ENCODE data around the gene ACAA1. TPM values are rescaled to one million over a fixed set of nuclear protein-coding genes. Genes with fewer than 3 reads are reported as not detected.

The ACAA1 gene
- total RNA-seq, 1 experiment from 2014 or later = 12.5 TPM

DNA sequence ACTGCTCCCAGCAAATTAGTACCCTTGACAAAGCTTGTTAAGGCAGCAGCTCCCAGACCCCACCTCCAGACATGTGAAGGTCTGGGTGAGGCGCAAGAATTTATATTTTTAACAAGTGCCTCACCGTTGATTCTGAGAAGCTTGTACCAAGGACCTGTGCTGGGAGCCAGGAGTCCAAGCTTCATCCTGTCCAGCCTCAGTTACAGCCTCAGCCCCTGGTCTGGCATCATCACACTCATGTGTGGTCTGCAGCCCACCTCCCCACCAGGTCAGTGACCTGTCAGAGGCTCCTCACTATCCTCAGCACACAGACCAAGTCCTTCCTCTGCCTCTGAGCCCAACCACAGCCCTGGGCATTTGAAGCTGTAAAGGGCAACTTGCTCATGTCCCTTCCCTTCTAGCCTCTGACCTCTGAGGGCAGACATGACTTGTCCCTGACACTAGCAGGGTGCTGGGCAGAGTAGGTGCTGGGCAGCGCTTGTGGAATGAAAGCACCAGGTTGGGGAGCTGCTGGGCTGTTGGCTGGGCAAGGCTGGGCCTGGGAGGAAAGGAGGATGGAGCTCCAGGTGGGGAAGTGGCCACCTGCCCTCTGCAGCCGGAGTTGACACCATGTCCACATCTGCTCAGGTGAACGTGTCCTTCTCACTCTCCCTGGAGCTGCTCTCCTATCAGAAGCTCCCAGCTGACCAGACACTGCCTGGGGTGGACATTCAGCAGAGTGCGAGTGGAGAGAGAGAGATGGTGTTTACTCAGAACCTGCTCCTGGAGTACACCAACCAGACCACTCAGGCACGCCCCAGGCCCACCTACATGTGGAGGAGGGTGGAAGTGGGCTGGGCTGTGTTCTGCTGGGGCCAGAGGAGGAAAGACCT is 16.9 kb downstream of the ACAA1 start:
- DNase-seq (ENCODE audit: low read depth) = no peak

DNA sequence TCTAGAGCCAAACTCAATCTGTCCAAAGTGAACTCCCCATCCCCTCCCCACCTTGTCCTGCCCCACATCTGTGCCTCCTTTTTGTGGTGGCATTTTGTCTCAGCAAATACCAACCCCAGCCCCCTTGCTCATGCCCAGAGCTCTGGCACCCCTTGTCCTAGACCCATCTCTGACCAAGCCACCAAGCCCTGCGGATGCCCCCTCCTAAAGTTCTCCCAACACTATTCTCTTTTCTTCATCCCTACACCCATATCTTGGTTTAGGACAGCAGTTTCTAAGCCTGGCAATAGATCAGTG is 17.7 kb downstream of the ACAA1 start:
- no peak for DNase-seq (ENCODE audit: low read depth)

DNA sequence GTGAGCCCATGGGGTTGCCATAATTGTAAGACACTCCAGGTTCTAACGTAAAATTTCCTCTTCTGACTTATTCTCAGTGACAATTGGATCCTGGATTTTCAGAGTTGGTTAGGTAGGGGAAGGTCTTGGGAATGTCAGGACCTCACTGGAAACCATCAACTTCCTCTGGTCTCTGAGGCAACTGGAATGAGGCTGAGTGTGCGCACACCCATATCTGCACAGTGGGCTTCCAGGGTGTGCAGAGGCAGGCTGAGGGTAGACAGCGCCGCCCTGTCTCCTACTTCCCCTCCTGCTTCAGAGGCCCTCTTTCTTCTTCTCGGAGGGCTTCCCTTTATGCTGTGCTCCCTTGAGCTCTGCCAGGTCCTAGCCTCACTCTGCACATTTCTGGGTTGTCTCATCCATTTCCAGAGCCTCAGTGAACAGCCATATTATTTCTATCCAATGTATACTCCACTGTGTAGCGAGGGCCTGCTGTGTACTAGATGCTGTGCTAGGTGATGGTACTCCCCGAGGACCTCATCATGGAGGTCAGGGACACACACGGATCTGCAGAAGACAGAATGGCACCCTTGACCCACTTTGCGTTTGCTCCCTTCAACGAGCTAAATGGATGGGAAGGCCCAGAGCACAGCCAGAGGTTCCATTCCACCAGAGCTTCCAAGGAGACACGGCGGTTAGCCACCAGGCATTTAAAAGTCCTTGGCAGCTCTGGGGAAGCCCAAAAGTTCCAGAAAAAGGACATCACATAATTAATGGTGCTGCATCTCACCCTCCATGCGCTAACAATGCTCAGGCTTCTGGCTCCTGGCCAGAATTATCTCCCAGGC is 18.3 kb downstream of the ACAA1 start:
- no peak for DNase-seq (ENCODE audit: low read depth)

DNA sequence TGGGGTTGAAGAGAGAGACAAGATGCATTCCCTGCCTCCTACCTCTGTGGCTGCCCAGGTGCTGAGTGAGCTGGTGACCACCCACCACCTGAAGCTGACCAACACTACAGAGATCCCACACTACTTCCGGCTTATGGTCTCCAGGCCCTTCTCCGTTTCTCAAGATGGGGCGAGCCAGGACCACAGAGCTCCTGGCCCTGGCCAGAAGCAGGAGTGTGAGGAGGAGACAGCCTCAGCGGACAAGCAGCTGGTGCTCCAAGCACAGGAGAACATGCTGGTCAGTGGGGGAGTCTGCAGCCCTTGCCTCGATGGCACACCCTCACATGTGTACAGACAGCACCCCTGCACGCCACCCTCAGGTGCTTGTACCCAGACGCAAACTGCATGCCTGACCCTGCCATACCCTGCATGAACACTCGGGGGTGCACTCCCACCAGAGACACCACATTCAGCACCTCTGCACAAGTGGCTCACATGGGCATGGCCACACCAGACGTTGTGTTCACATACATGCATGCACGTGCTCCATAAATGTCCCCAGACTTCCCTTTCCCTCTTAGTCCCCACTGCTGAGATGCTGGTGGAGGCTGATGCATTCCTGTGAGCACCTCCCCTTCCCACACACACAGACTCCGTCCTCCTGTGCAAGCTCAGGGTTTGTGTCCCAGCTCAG is 19.0 kb downstream of the ACAA1 start:
- DNase-seq (ENCODE audit: low read depth) = peak; percentile 52

DNA sequence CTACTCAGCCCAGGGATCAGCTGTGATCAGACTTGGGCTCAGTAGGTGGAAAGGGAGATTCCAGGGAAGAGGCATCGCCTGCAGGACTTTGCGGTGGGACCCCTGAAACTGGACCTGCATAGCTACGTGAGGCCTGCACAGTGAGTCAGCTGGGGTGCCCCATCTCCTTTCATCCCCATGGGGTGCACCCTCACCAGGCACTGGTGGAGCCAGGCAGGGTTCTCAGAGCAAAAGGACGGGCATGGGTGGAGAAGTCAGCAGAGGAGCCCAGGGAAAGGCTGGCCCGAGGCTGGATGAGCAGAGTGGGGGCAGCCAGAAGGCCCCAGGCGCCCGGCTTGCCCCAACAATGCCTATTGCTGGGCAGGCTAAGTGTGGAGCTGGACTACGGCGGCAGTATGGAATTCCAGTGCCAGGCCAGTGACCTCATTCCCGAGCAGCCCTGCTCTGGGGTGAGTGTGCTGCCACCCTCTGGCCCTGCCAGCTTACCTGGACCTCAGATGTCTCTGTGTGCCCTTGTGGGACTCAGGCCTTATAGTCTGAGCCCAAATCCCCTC is 19.7 kb downstream of the ACAA1 start:
- DNase-seq (ENCODE audit: low read depth) = peak; percentile 13

DNA sequence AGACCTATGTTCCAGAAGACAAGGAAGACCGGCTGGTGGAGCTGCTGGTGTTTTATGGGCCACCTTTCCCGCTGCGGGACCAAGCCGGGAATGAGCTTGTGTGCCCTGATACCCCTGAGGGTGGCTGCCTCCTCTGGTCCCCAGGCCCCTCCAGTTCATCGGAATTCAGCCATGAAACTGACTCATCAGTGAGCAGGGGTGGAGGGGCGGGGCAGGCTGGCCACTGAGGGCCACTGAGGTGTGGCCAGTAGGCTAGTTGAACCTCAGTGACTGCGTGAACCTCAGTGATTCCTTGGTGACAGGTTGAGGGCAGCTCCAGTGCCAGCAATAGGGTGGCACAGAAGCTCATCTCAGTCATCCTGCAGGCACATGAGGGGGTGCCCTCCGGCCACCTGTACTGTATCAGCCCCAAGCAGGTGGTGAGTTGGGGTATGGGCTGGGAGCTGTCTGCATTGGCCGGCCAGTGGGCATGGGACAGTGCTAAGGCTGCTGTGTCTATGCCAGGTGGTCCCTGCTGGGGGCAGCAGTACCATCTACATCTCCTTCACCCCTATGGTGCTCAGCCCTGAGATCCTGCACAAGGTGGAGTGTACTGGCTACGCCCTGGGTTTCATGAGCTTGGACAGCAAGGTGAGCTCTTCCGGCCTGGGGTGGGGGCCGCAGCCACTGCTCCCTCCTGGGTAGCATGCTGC is 20.3 kb downstream of the ACAA1 start:
- DNase-seq (ENCODE audit: low read depth) = peak; percentile 23

DNA sequence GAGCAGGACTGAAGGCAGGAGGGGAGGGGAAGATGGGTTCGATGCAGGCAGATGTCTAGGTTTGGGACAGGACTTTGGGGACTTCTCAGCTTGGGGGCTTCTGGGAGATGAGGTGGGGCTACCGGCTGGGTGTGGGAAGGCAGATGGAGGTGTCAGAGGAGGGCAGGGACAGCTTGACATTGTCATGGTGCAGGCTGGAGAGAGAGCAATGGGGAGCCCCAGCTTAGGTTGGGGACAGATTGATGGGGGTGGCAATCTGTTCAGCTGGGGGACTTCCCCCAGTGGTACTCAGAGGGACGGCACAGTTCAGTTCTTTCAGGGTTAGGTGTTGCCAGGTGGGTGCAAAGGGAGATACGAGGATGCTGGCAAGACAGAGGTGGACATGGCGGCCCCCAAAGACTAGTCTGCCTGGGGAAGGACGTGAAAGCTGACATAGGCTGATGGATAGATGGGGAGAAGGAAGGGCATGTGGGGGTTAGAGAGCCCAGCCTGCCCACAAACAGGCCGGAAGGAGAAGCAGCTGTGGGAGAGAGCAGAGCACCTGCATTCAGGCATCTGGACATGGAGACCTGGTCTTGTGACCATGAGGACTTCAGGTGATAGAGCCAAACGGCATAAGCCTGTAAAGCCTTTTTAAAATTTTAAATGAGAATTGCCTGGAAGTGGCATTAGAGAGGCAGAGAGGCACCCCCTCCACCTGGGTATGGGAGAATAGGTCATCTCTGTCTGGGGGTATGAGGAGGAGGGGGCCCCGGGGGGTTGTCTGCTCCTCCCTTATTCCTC is 21.1 kb downstream of the ACAA1 start:
- DNase-seq (ENCODE audit: low read depth) = no peak

DNA sequence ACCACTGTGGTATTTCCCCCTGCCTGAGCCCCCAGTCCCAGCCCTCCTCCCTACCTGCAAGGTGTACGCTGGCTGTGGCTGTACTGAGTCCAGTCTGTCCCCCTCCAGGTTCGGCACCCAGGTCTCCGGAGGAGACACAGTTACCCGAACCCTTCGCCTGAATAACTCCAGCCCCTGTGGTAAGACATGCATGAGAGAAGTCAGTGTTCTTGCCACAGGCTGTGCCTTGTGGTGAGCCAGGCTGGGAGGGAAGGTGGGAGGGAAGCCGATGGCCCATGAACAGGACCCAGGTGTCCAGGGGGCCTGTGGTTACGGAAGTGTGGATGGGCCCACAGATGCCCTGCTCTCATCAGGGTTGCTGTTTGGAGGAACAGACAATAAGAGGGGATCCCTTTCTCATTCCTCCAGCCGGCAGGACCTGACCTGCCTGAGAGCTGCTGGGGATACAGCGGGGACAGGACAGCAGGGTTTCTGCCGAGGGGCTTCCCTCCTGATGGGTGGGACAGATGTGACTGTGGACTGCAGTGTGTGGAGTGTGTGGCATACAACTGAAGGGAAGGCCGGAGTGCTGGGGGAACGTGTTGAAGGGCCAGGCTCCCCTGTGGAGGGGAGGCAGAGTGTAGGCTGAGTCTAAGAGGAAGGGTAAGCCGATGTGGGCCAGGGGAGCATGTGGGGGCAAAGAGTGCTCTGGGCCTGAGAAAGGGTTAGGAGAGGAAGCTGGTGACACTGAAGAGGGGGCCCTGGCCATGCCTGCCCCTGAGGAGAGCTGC is 21.9 kb downstream of the ACAA1 start:
- no peak for DNase-seq (ENCODE audit: low read depth)

DNA sequence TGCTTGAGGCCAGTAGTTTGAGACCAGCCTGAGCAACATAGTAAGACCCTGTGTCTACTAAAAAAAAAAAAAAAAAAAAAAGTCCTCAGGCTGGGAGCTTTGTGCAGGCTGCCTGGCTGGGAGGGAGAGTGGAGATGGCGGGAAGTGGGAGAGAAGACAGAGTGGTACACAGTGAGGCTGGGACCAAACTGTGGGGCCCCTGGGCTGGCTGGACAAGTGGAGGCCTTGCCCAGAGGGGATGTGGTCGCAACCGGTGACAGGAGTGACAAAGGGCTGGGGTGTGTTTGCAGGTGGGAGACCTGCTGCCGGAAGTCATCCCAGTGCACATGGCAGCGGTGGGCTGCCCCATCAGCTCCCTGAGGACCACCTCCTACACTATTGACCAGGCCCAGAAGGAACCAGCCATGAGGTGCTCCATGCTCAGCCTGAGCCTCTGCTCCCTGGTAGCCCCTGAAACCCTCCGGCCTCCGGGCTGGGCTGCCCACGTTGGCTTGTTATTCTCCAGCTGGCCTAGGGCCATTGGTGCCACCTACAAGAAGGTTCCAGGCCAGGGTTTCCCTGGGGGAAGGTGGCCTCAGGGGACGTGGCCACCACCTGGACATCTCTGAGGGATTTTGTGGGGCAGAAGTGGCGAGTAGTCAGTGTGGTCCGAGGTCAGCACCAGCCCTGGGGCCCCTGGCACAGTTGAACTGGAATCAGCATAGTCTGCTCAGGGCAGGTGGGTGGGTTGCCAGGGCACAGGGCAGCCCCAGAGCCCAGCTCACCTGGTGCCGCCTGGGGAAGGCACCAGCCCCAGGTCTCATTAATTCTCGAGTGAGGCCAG is 22.7 kb downstream of the ACAA1 start:
- DNase-seq (ENCODE audit: low read depth) = no peak

DNA sequence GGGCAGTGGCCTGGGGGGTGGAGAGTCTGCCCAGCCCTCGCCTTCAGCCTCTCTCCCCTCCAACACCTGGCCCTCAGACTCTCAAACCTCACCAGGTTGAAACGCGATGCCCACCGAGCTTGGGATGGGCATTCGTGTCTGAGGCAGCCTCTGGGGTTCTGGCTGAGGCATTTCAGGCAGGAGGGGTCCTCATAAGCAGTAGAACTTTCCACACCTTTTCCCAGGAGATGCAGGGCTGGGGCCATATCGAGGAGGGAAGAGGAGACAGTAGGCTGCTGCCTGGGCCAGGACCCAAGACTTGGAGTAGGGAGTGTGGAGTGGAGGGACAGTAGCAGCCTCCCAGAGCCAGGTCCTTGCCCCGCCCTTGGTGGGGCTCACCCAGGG is 24.6 kb downstream of the ACAA1 start:
- DNase-seq (ENCODE audit: low read depth) = no peak

DNA sequence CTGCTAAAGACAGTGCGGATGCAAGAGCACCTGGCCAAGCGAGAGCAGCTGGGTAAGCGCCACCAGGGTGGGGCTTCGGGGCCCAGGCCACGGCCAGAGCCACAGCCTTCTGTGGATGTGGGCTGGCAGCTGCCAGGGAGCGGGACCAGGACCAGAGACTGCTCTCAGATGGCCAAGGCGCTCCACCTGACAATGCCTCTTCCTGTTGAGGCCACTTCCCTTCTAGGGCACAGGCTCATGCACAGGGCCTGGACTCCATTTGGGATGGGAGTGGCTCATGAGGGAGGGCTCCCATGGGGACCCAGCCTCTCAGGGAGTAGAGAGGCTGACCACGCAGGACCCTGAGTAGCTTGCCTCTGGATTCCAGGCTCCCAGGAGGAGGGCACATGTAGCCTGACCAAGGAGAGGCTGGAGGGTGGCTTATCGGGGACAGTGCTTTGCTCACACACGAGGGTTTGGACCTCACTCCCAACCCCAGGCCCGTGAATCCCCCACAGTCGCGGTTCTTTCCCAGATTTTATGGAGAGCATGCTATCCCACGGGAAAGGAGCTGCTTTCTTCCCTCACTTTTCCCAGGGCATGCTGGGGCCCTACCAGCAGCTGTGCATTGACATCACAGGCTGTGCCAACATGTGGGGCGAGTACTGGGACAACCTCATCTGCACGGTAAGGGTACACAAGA is 25.1 kb downstream of the ACAA1 start:
- no peak for DNase-seq (ENCODE audit: low read depth)

DNA sequence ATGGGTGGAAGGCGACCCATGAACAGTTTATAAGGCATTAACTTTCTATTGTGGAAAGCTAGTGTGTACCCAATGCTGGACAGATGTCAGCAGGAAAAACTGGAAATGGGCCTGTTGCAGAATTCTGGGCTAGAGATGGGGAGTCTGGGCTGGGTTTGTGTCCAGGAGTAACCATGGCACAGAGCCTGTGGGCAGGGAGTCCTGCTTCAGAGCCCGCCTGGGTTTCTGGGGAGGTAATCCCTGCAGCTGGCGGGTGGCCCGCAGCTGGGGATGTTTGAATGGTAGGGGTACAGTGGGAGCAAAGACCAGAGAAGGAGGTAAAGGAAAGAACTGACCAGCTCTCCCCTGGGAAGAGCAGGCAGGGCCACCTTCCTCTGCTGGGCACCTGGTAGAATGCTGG is 25.7 kb downstream of the ACAA1 start:
- no peak for DNase-seq (ENCODE audit: low read depth)

DNA sequence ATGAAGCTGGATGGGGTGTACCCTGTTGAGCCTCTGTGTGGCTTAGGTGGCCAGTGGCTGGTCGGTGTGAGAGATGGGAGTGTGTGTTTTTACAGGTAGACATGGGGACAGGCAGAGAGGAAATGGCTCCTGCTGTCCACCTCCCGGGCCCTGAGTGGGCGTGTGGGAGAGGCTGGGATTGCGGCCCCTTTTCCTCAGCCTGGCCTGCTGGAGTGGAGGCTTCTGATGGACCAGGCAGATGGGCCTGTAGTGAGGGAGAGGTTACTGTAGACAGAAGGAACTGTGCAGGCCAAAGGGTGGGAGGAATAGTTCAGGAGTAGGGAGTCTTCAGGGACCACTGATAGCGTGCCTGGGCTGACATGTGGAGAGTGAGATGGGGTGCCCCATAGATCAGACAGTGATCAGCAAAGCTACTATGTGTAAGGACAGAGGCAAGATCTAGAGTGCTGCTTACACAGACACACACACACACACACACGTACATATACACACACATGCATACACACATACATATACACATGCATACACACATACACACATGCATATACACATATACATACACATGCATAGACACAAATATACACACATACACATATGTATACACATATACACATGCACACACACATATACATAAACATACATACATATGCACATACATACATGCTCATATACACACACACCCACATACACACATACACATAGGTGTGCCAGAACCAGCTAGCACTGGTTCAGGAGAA is 26.4 kb downstream of the ACAA1 start:
- DNase-seq (ENCODE audit: low read depth) = no peak

DNA sequence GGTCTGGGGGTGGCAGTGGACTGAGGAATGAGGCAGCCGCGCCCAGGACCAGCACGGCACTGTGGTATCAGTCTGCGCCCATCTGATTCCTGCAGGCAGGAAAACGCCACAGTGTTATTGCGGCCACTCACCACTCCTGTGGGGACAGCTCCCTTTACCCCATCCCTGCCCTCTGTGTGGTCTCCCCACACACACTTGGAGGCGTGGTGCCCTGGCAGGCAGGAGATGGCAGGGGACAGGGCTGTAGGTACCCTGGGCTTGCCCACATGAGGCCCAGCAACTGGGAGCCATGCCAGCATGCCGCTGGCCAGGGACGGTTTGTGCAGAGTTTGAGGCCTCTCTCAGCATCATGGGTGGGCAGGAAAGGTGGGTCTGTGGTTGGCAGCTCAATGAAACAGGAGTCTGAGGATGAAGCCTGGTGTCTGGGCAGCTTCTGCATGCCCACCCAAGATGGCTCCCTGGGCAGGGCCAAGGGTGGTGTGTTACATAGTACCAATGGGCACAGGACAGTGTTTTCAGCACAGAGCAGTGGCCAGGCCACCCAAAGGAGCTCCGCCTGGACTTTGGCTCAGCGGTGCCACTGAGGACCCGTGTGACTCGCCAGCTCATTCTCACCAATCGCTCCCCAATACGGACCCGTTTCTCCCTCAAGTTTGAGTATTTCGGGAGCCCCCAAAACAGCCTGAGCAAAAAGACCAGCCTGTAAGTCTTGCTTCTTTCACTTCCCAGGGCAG is 27.2 kb downstream of the ACAA1 start:
- no peak for DNase-seq (ENCODE audit: low read depth)

DNA sequence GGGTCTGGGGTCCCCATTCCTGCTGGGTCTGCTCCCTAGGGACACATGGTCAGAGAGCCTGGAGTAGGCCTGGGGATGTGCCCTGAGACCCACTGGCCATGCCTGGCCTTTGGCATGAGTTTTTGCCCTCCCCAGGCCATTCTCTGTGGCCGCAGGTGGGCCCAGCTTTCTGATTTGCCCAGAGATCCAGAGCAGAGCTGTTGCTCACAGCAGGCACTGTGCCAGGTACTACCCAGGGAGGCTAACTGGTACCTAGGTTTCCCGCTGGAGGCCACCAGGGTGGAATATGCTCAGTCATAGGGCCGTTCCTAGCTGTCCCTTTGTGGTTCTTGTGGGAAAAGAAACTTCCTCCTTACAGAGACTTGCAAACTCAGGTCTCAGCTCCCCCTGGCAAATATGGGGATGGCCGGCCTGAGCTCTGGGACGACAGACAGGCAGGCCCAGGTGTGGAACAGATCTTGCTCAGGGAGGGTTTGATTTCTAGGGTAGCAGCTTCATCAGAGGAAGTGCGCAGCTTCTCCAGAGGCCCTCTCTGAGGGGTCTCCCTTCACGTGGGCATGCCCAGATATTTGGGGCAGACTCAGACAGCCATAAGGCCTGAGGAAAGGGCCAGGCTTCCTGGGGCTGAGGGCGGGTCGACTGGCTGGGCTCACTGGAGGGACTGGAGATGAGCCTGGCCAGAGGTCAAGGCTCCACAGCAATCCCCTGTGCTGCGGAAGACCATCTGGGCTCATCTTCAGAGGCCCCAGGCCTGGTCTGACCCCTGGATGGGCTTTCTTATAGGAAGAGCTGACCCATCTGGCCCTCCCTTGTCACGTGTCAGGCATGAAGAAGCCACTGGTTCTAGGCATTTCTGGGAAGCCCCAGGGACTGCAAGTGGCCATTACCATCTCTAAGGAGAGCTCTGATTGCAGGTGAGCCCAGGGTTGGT is 28.0 kb downstream of the ACAA1 start:
- no peak for DNase-seq (ENCODE audit: low read depth)
